Measurements from ENCODE around the gene FOXD1.

GRCh38 chr5:73435759-73436534 lies 12.6 kb downstream of the FOXD1 start:
- TF ChIP-seq POLR2A (IDR thresholded peaks at IDR 0.05; ENCODE audit: low read depth, low read length) (no peak), TAF1 (IDR thresholded peaks at IDR 0.05; ENCODE audit: borderline replicate concordance, low read depth, low read length) (no peak)
